IMR-90 (cell line): ENCODE measurements around the gene POLR2E. TPM values are rescaled to one million over a fixed set of nuclear protein-coding genes. Genes with fewer than 3 reads are reported as not detected.
A peak's percentile ranks its signal among the peaks of the same experiment; 100 is the strongest.

Experiments
- ATAC-seq: fragments of 200-7000 bp; cut with Tn5 transposase; 2 replicates; pipeline ENCODE4 v1.9.1; 2020; ENCODE audit warnings: low read depth, mild to moderate bottlenecking, moderate library complexity
- BruUV-seq: library from RNA; stranded (reverse); fragments of 400-500 nt; replicated peaks from 2 replicates; lab custom pipeline; 2021; lab: Mats Ljungman, UMichigan
- CTCF ChIA-PET: fragments of 300-600 bp; formaldehyde crosslinking; extraction: SDS; loops from one replicate; lab custom pipeline; 2021; ENCODE audit warnings: antibody characterized with exemption; lab: Yijun Ruan, JAX
- POLR2A ChIA-PET: fragments of 300-600 bp; sonication (Branson Sonifier 250); formaldehyde crosslinking; loops from one replicate; lab custom pipeline; 2022; ENCODE audit warnings: antibody characterized with exemption; ENCODE audit not compliant: unreplicated experiment; lab: Charles Lee
- DNase-seq: peaks from one replicate; pipeline ENCODE4 v3.0.0; 2013
- H2AFZ ChIP-seq: replicated peaks from 2 replicates; pipeline ENCODE3; 2013; ENCODE audit warnings: low read length, mild to moderate bottlenecking; ENCODE audit not compliant: poor library complexity
- H2AK5ac ChIP-seq: 2 replicates; pipeline ENCODE4 v1.6.1; 2013; ENCODE audit warnings: low read depth, low read length, inconsistent platforms
- H2AK9ac ChIP-seq: replicated peaks from 2 replicates; pipeline ENCODE3; 2013; ENCODE audit warnings: mild to moderate bottlenecking, low read depth, low read length, moderate library complexity; ENCODE audit not compliant: poor library complexity
- H2BK120ac ChIP-seq: 2 replicates; pipeline ENCODE4 v1.6.1; 2013; ENCODE audit warnings: low read depth, low read length, inconsistent platforms
- H2BK15ac ChIP-seq: 3 replicates; pipeline ENCODE4 v1.6.1; 2013; ENCODE audit warnings: low read depth, low read length, inconsistent platforms
- H2BK20ac ChIP-seq: 2 replicates; pipeline ENCODE4 v1.6.1; 2013; ENCODE audit warnings: low read depth, mild to moderate bottlenecking, inconsistent platforms, low read length, moderate library complexity
- H2BK5ac ChIP-seq: 2 replicates; pipeline ENCODE4 v1.6.1; 2013; ENCODE audit warnings: mild to moderate bottlenecking, low read depth, low read length, inconsistent platforms; ENCODE audit not compliant: poor library complexity, severe bottlenecking
- H3K14ac ChIP-seq: replicated peaks from 2 replicates; pipeline ENCODE4 v1.6.1; 2013; ENCODE audit warnings: low read depth, low read length, inconsistent platforms
- H3K18ac ChIP-seq: 2 replicates; pipeline ENCODE4 v1.6.1; 2013; ENCODE audit warnings: low read depth, low read length, control low read depth
- H3K23ac ChIP-seq: 2 replicates; pipeline ENCODE4 v1.6.1; 2013; ENCODE audit warnings: low read depth, low read length, inconsistent platforms
- H3K27ac ChIP-seq: 2 replicates; pipeline ENCODE4 v1.5.1; 2013; ENCODE audit warnings: mild to moderate bottlenecking, control low read depth, low read length; ENCODE audit not compliant: insufficient read depth
- H3K27me3 ChIP-seq: 2 replicates; pipeline ENCODE4 v1.6.1; 2013; ENCODE audit warnings: low read length; ENCODE audit not compliant: control insufficient read depth, insufficient read depth
- H3K36me3 ChIP-seq: 2 replicates; pipeline ENCODE4 v1.6.1; 2013; ENCODE audit warnings: low read length, mixed read lengths; ENCODE audit not compliant: control insufficient read depth, insufficient read depth
- H3K4ac ChIP-seq: 2 replicates; pipeline ENCODE4 v1.6.1; 2013; ENCODE audit warnings: low read depth, low read length, inconsistent platforms
- H3K4me1 ChIP-seq: 2 replicates; pipeline ENCODE4 v1.6.1; 2013; ENCODE audit warnings: low read length, mixed read lengths; ENCODE audit not compliant: control insufficient read depth, insufficient read depth
- H3K4me2 ChIP-seq: 2 replicates; pipeline ENCODE4 v1.6.1; 2013; ENCODE audit warnings: low read depth, mild to moderate bottlenecking, control low read depth, low read length, moderate library complexity
- H3K4me3 ChIP-seq: 2 replicates; pipeline ENCODE4 v1.5.1; 2013; ENCODE audit warnings: low read depth, mild to moderate bottlenecking, control low read depth, low read length, moderate library complexity; ENCODE audit not compliant: insufficient read depth
- H3K56ac ChIP-seq: 2 replicates; pipeline ENCODE4 v1.6.1; 2013; ENCODE audit warnings: low read length, inconsistent platforms; ENCODE audit not compliant: insufficient read depth; ENCODE audit errors: extremely low read depth
- H3K79me1 ChIP-seq, 2 experiments: 2 replicates each; pipeline ENCODE4 v1.6.1; 2013; ENCODE audit warnings: low read length in 2 of 2, inconsistent platforms in 1 of 2, low read depth in 1 of 2
- H3K9ac ChIP-seq: 2 replicates; pipeline ENCODE4 v1.6.1; 2013; ENCODE audit warnings: low read depth, low read length, control low read depth
- H3K9me1 ChIP-seq: 2 replicates; pipeline ENCODE4 v1.6.1; 2013; ENCODE audit warnings: low read length, inconsistent platforms; ENCODE audit not compliant: insufficient read depth
- H3K9me3 ChIP-seq: 2 replicates; pipeline ENCODE4 v1.6.1; 2013; ENCODE audit warnings: low read length; ENCODE audit not compliant: control insufficient read depth, insufficient read depth
- H4K20me1 ChIP-seq: 2 replicates; pipeline ENCODE4 v1.6.1; 2013; ENCODE audit warnings: low read length, inconsistent platforms; ENCODE audit not compliant: insufficient read depth
- H4K5ac ChIP-seq: 2 replicates; pipeline ENCODE4 v1.6.1; 2013; ENCODE audit warnings: mild to moderate bottlenecking, low read depth, low read length, control low read depth
- H4K8ac ChIP-seq, 2 experiments: 2 replicates each; pipeline ENCODE4 v1.6.1; 2013; ENCODE audit warnings: low read depth in 2 of 2, low read length in 2 of 2, control low read depth in 1 of 2, inconsistent platforms in 1 of 2
- H4K91ac ChIP-seq: 2 replicates; pipeline ENCODE4 v1.6.1; 2013; ENCODE audit warnings: low read depth, low read length, inconsistent platforms; ENCODE audit not compliant: insufficient read depth
- CHD1 ChIP-seq: IDR thresholded peaks from 2 replicates; pipeline ENCODE4 v1.6.1; 2012; ENCODE audit warnings: low read depth, low read length, improper control_type of control experiment
- CTCF ChIP-seq: conservative IDR thresholded peaks from 2 replicates; pipeline ENCODE4 v1.5.1; 2012; ENCODE audit warnings: mild to moderate bottlenecking, low read depth, low read length, improper control_type of control experiment
- ELK1 ChIP-seq: fragments of 150-350 bp; IDR thresholded peaks from 2 replicates; pipeline ENCODE4 v1.6.1; 2016; ENCODE audit warnings: low read depth, mild to moderate bottlenecking, low read length, moderate library complexity, borderline replicate concordance
- FOS ChIP-seq: fragments of 150-350 bp; IDR thresholded peaks from 2 replicates; pipeline ENCODE4 v1.6.1; 2016; ENCODE audit warnings: low read depth, low read length
- MAFK ChIP-seq: IDR thresholded peaks from 2 replicates; pipeline ENCODE4 v1.6.1; 2012; ENCODE audit warnings: low read depth, low read length, improper control_type of control experiment
- MAZ ChIP-seq: IDR thresholded peaks from 2 replicates; pipeline ENCODE4 v1.6.1; 2012; ENCODE audit warnings: low read depth, mild to moderate bottlenecking, low read length, improper control_type of control experiment, moderate library complexity, borderline replicate concordance
- MXI1 ChIP-seq: IDR thresholded peaks from 2 replicates; pipeline ENCODE4 v1.6.1; 2012; ENCODE audit warnings: low read depth, mild to moderate bottlenecking, low read length, moderate library complexity, borderline replicate concordance
- NFE2L2 ChIP-seq: fragments of 150-350 bp; IDR thresholded peaks from 2 replicates; pipeline ENCODE4 v1.6.1; 2016; ENCODE audit warnings: low read depth, mild to moderate bottlenecking, low read length
- POLR2A ChIP-seq: IDR thresholded peaks from 2 replicates; pipeline ENCODE4 v1.6.1; 2012; ENCODE audit warnings: mild to moderate bottlenecking, low read depth, low read length
- RAD21 ChIP-seq: IDR thresholded peaks from 2 replicates; pipeline ENCODE4 v1.6.1; 2012; ENCODE audit warnings: low read length, improper control_type of control experiment
- RCOR1 ChIP-seq: IDR thresholded peaks from 2 replicates; pipeline ENCODE4 v1.6.1; 2012; ENCODE audit warnings: mild to moderate bottlenecking, low read length, improper control_type of control experiment; ENCODE audit not compliant: insufficient replicate concordance
- SMC3 ChIP-seq: fragments of 150-350 bp; IDR thresholded peaks from 2 replicates; pipeline ENCODE4 v1.6.1; 2016; ENCODE audit warnings: low read depth, mild to moderate bottlenecking, antibody characterized with exemption, low read length, moderate library complexity
- USF2 ChIP-seq: fragments of 150-350 bp; IDR thresholded peaks from 2 replicates; pipeline ENCODE4 v1.6.1; 2017; ENCODE audit warnings: mild to moderate bottlenecking, antibody characterized with exemption, low read length, low read depth
- WGBS, 2 experiments: methylation state at CpG; one replicate each; pipeline versions ENCODE4 v1.1.5 to v1.1.7; 2013; ENCODE audit warnings: missing lambda C conversion rate in 2 of 2; ENCODE audit not compliant: insufficient read length in 1 of 2; ENCODE audit errors: extremely low coverage in 2 of 2; 5-methylcytosine and 5-hydroxymethylcytosine counted together
- dilution Hi-C: fragments of 300-500 bp; cut with HindIII; formaldehyde crosslinking; loops from one replicate; pipeline ENCODE4 v1.14.3; 2018; ENCODE audit warnings: low sequenced_read_pairs; ENCODE audit not compliant: unreplicated experiment
- in situ Hi-C: fragments of 300-500 bp; cut with MboI; formaldehyde crosslinking; loops from 3 replicates; pipeline ENCODE4 v1.14.3; 2019; ENCODE audit warnings: low sequenced_read_pairs, inconsistent platforms, mixed read lengths
- intact Hi-C: fragments of 100-400 bp; cut with micrococcal nuclease; formaldehyde crosslinking; loops from 2 replicates; pipeline ENCODE4 v1.10.0; 2022
- polyA plus RNA-seq, 3 experiments: library from polyadenylated mRNA; depleted of rRNA; stranded (reverse); fragments of >200 nt; gene quantifications; 2 replicates each; pipeline ENCODE4 v1.2.3, GENCODE V29; 2012; ENCODE audit warnings: low replicate concordance in 1 of 3
- total RNA-seq: library from RNA; depleted of rRNA; stranded (reverse); fragments of >200 nt; gene quantifications from 2 replicates; pipeline ENCODE4 v1.2.3, GENCODE V29; 2012

Gene POLR2E
- total and polyA plus RNA-seq, 2 of the 4 experiments (the other 2 are of a cell fraction): 294 to 391 TPM

- no peak within 1 kb of the TSS for H2BK20ac ChIP-seq
- H3K4me3 ChIP-seq: peak within 1 kb of the TSS; percentile 44
- peaks cover 7% of the 10 kb centered on the region; the same call in 1 of the 2 replicates for H3K4me1 ChIP-seq
- peak within 1 kb of the TSS; percentile 9; the same call in 1 of the 2 replicates for H3K4ac ChIP-seq
- peaks cover 47% of the 10 kb centered on the region for H4K20me1 ChIP-seq
- 6% methylated on average over 23 of the region's 56 CpGs; no CpG with 5 or more reads in 1 of the 2 experiments for WGBS, 2 experiments
- DNase-seq (peak; percentile 96), ATAC-seq (peak; percentile 85)
- dilution Hi-C loops: no loop called here
- H3K9me3 ChIP-seq: no peaks in the 10 kb centered on the region
- peak within 1 kb of the TSS; percentile 53 for H3K4me2 ChIP-seq
- no peak within 1 kb of the TSS for H3K18ac ChIP-seq
- H2AK5ac ChIP-seq: no peak within 1 kb of the TSS
- H3K56ac ChIP-seq: no peak within 1 kb of the TSS
- no peak within 1 kb of the TSS for H3K14ac ChIP-seq
- peaks cover 0 to 28% of the 10 kb centered on the region in 2 experiments; a peak in 2 of 4 replicates for H3K79me1 ChIP-seq
- H4K91ac ChIP-seq: no peak within 1 kb of the TSS
- peaks cover 34% of the 10 kb centered on the region for H3K36me3 ChIP-seq
- ChIA-PET POLR2A (interaction anchor here (0.7 to 1.8 kb wide), 3 partner anchors 11 to 13 kb away, joined by 3 to 4 read pairs (median 3); partner anchors contain the start of gene CNN2), CTCF (interaction anchor here (0.6 to 1.2 kb wide), 2 partner anchors 30 to 413 kb away, joined by 3 read pairs; no protein-coding TSS in a partner anchor)
- peak within 1 kb of the TSS in 1 of 2 experiments; percentile 17; a peak in 1 of 4 replicates for H4K8ac ChIP-seq
- H3K27ac ChIP-seq: no peak within 1 kb of the TSS
- BruUV-seq: no TSS peak
- H3K9ac ChIP-seq: peak within 1 kb of the TSS; percentile 9
- H2BK120ac ChIP-seq: no peak within 1 kb of the TSS
- H2BK15ac ChIP-seq: no peak within 1 kb of the TSS
- intact Hi-C loops: loop anchor here (2.0 kb wide), 2 partner anchors 55 to 63 kb away; partner anchors contain the start of genes GPX4 and POLR2E
- H4K5ac ChIP-seq: no peak within 1 kb of the TSS
- no peaks in the 10 kb centered on the region for H3K9me1 ChIP-seq
- in situ Hi-C loops: no loop called here
- peak within 1 kb of the TSS; percentile 47 for H2AK9ac ChIP-seq
- H2BK5ac ChIP-seq: peak within 1 kb of the TSS; percentile 10
- H3K27me3 ChIP-seq: no peaks in the 10 kb centered on the region
- peak within 1 kb of the TSS; percentile 39; the same call in 1 of the 2 replicates for H3K23ac ChIP-seq
- H2AFZ ChIP-seq: peak within 1 kb of the TSS; percentile 90
- TF ChIP-seq FOS (peak; percentile 36; the same call in 1 of the 2 replicates), CTCF (no peak), SMC3 (no peak), CHD1 (no peak), USF2 (peak; percentile 49; the same call in 1 of the 2 replicates), MAZ (peak; percentile 59; the same call in 1 of the 2 replicates), RCOR1 (no peak), NFE2L2 (no peak), MAFK (no peak), RAD21 (no peak; the same call in 1 of the 2 replicates), ELK1 (no peak), MXI1 (no peak), POLR2A (peak; percentile 73)
These were observed 55.3 kb downstream of the POLR2E start, which contains the start of gene ABCA7 for GRCh38 chr19:1039646-1040475. TSS of gene ABCA7 (plus strand) at chr19:1040107. CDS start at chr19:1041362, 1,255 bp downstream.
